Fibroblast of mammary gland (primary cell): ENCODE results near the gene BRD7.

ENCODE experiments used
- DNase-seq: peaks from one replicate; pipeline ENCODE4 v3.0.0-alpha.2; 2010; ENCODE audit warnings: low read depth
- H3K4me3 ChIP-seq: 2 replicates; pipeline ENCODE4 v1.5.1; 2011; ENCODE audit warnings: low read depth, mild to moderate bottlenecking, low read length, moderate library complexity; ENCODE audit not compliant: control insufficient read depth
- CTCF ChIP-seq: conservative IDR thresholded peaks from 2 replicates; pipeline ENCODE4 v1.5.1; 2011; ENCODE audit warnings: low read depth, low read length, inconsistent platforms; ENCODE audit not compliant: control insufficient read depth, insufficient read depth

Gene BRD7

DNA sequence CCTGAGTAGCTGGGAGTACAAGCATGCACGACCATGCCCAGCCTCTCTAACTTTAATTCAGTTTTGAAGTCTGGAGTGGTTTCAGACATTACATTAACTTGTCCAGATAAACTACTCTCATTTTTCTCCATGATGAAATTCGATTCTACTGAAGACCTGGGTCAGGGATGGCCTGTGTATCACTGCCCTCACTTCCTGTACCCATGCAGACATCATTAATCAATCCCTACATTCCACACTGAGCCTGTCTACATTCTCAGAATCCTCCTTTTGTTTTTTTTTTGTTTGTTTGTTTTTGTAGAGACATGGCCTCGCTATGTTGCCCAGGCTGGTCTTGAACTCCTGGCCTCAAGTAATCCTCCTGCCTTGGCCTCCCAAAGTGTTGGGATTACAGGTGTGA lies 79.9 kb downstream of the BRD7 start:
- DNase-seq = no peak
- no peak for TF ChIP-seq CTCF

DNA sequence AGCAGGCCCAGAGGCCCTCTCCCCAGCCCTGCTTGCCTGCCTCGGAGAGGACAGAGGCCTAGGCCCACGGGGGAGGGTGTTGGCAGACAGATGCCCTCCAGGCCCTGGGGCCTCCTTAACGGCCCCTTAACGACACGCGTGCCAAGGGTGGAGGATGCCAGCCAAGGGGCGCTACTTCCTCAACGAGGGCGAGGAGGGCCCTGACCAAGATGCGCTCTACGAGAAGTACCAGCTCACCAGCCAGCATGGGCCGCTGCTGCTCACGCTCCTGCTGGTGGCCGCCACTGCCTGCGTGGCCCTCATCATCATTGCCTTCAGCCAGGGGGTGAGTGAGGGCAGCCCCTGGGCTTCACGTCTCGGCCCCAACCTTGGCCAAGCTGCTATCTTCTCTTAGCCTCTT lies 80.8 kb downstream of the BRD7 start:
- no peak for DNase-seq
- H3K4me3 ChIP-seq = no peak overlapping the region
- no peak for TF ChIP-seq CTCF

More for the DNA sequence above, 79.9 kb downstream of the BRD7 start:
- no peak overlapping the region for H3K4me3 ChIP-seq

DNA sequence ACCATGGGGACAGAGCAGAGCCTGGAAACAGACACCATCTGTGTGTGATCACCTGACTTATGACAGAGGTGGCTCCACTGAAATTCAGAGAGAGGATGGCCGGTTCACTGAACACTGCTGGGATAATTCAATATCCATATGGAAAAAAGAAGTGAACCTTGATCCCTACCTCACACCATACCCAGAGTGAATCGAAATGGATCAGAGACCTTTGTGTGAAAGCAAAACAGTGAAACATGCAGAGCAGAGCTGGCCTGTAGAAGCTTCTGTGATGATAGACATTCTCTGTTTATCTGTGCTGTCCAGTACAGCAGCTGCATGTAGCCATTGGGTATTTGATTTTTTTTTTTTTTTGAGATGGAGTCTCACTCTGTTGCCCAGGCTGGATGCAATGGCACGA lies 82.1 kb downstream of the BRD7 start:
- no peak overlapping the region for H3K4me3 ChIP-seq
- TF ChIP-seq CTCF = no peak
- DNase-seq = no peak

GRCh38 chr16:50285406-50286003 lies 83.3 kb downstream of the BRD7 start:
- no peak for DNase-seq
- no peak for TF ChIP-seq CTCF
- H3K4me3 ChIP-seq = no peak overlapping the region

DNA sequence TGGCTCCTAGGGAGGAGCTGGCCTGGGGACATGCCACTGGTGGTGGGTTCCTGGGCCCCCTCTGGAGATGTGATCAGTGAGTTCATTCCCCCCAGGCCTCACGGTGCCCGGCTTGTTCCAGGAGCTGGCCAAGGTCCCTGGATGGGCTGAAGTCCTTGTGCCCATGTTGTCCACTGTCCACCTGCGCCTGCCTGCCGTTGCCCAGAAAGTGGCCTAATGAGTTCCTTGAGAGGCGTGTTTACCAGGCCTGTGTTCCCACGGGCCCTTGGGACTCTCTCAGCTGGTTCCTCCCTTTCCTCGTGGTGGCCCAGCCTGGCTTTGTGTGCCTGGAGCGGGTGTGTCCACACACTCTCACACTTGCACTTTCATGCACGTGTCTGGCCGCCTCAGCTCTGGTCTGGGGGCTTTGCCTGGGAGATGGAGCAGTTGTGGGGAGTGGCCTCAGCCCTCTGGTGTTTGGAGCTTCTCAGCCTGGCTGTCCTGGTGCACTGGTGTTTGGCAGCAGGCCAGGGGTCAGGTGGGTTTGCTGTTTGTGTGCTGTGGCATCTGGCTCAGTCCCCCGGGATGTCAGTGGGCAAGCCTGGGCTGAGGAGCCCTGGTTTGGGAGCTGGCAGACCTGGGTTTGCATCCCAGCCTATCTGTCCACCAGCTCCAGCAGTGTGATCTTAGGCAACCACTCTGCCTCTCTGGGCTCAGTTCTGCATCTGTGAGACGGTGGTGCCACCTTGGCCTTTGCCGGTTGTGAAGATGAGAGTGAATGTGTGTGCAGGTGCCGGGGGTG lies 84.5 kb downstream of the BRD7 start:
- no peak for DNase-seq
- H3K4me3 ChIP-seq = no peak overlapping the region
- TF ChIP-seq CTCF = no peak

DNA sequence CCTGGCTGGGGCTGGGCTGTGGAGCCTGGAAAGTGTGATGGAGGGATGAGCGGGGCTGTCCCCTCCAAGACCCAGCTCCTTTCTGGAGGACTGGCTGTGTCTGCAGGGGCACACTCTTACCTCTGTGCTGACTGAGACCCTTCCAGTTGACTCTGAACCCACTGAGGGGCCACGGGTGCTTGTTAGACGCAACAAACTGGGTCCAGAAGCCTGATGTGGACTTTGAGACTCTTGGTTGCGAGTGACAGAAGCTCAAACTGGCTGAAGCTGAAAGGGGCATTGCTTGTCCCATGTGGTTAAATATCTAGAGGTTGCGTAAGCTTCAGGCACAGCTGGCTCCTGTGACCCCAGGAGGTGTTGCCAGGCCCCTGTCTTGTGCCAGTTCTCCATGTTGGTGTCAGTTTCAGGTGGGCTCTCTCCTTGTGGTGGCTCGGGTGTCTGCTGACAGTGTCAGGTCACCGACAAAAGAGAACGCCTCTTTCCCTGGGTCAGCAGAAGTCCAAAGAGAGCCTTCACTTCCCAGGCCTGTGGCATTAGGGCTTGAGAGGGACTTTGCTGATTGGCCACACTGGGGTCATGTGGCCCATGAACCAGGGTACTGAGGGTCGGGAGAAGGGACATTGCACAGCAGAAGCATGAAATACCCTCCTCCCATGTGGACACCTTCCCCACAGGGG lies 85.7 kb downstream of the BRD7 start:
- TF ChIP-seq CTCF = no peak
- DNase-seq = no peak
- no peak overlapping the region for H3K4me3 ChIP-seq
